A549 (cell line): Measurements from ENCODE around the gene DCDC2.

Source experiments
- CTCF ChIP-seq: fragments of >200 bp; sonication (Bioruptor Twin); formaldehyde crosslinking; IDR thresholded peaks from 3 replicates; pipeline ENCODE4 v1.5.1; 2016
- JUN ChIP-seq, 2 experiments: fragments of >200 bp; sonication (Bioruptor Twin); formaldehyde crosslinking; IDR thresholded peaks; 2 replicates in 1 of 2; 3 replicates in 1 of 2; pipeline ENCODE4 v1.6.1; 2016 to 2017
- MYC ChIP-seq: IDR thresholded peaks from 2 replicates; pipeline ENCODE4 v1.6.1; 2012; ENCODE audit warnings: mild to moderate bottlenecking, inconsistent platforms, low read length, improper control_type of control experiment, borderline replicate concordance
- TF ChIP-seq, protein P1 (sequence below): fragments of >200 bp; sonication (Bioruptor Twin); formaldehyde crosslinking; IDR thresholded peaks from 3 replicates; pipeline ENCODE4 v1.6.1; 2016
- TF ChIP-seq, protein P2 (sequence below): fragments of 200-600 bp; sonication (generic); IDR thresholded peaks from 2 replicates; pipeline ENCODE4 v1.6.1; 2016; ENCODE audit warnings: antibody characterized with exemption, mild to moderate bottlenecking, moderate library complexity

GRCh38 chr6:24240943-24241342, 116.9 kb downstream of the DCDC2 start:
- TF ChIP-seq, protein P1, sequence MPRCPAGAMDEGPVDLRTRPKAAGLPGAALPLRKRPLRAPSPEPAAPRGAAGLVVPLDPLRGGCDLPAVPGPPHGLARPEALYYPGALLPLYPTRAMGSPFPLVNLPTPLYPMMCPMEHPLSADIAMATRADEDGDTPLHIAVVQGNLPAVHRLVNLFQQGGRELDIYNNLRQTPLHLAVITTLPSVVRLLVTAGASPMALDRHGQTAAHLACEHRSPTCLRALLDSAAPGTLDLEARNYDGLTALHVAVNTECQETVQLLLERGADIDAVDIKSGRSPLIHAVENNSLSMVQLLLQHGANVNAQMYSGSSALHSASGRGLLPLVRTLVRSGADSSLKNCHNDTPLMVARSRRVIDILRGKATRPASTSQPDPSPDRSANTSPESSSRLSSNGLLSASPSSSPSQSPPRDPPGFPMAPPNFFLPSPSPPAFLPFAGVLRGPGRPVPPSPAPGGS, result no peak
- TF ChIP-seq CTCF, result no peak
- TF ChIP-seq, protein P2, sequence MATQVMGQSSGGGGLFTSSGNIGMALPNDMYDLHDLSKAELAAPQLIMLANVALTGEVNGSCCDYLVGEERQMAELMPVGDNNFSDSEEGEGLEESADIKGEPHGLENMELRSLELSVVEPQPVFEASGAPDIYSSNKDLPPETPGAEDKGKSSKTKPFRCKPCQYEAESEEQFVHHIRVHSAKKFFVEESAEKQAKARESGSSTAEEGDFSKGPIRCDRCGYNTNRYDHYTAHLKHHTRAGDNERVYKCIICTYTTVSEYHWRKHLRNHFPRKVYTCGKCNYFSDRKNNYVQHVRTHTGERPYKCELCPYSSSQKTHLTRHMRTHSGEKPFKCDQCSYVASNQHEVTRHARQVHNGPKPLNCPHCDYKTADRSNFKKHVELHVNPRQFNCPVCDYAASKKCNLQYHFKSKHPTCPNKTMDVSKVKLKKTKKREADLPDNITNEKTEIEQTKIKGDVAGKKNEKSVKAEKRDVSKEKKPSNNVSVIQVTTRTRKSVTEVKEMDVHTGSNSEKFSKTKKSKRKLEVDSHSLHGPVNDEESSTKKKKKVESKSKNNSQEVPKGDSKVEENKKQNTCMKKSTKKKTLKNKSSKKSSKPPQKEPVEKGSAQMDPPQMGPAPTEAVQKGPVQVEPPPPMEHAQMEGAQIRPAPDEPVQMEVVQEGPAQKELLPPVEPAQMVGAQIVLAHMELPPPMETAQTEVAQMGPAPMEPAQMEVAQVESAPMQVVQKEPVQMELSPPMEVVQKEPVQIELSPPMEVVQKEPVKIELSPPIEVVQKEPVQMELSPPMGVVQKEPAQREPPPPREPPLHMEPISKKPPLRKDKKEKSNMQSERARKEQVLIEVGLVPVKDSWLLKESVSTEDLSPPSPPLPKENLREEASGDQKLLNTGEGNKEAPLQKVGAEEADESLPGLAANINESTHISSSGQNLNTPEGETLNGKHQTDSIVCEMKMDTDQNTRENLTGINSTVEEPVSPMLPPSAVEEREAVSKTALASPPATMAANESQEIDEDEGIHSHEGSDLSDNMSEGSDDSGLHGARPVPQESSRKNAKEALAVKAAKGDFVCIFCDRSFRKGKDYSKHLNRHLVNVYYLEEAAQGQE, result no peak
- TF ChIP-seq JUN (IDR thresholded peaks at IDR 0.05), result no peak
- TF ChIP-seq MYC, result no peak
